Peyer's patch (tissue), 4 donors: Measurements from ENCODE around the gene TTLL5.

ENCODE experiments used
- POLR2A ChIP-seq, 2 donors: fragments of 450-650 bp; IDR thresholded peaks; one replicate each; pipeline ENCODE4 v1.5.1; 2017; ENCODE audit warnings: antibody characterized with exemption in 2 of 2, mild to moderate bottlenecking in 2 of 2, moderate library complexity in 2 of 2
- TF ChIP-seq, protein P1 (sequence below), 6 experiments: fragments of 450-650 bp in 4 of 6; fragments of 200-600 bp in 2 of 6; sonication (generic) in 1 of 6; IDR thresholded peaks; one replicate each; pipeline ENCODE4 v1.5.1; 2017 to 2019; ENCODE audit warnings: antibody characterized with exemption in 6 of 6, mild to moderate bottlenecking in 3 of 6, moderate library complexity in 1 of 6

DNA sequence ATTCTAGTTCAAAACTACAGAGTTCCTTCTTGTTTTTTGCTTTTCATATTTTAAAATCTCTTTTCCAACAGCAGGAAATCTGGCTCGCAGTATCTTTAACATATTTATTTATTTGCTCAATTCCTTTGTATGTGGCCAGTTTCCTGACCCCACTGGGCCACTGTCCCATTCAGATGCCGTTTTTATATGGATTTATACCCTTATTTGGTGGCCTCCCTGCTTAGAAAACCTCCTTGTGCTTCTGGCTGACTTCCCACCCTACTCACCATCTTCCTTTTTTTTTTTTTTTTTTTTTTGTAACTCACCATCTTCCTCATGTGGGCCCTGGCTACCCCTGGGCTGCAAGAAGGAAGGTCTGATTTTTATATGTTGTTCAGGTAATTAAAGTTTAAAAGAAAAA, 53.9 kb downstream of the TTLL5 start:
- no peak for TF ChIP-seq POLR2A (IDR thresholded peaks at IDR 0.05)
- TF ChIP-seq, protein P1, sequence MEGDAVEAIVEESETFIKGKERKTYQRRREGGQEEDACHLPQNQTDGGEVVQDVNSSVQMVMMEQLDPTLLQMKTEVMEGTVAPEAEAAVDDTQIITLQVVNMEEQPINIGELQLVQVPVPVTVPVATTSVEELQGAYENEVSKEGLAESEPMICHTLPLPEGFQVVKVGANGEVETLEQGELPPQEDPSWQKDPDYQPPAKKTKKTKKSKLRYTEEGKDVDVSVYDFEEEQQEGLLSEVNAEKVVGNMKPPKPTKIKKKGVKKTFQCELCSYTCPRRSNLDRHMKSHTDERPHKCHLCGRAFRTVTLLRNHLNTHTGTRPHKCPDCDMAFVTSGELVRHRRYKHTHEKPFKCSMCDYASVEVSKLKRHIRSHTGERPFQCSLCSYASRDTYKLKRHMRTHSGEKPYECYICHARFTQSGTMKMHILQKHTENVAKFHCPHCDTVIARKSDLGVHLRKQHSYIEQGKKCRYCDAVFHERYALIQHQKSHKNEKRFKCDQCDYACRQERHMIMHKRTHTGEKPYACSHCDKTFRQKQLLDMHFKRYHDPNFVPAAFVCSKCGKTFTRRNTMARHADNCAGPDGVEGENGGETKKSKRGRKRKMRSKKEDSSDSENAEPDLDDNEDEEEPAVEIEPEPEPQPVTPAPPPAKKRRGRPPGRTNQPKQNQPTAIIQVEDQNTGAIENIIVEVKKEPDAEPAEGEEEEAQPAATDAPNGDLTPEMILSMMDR (IDR thresholded peaks at IDR 0.05): no peak
